Endothelial cell (in vitro differentiated cells): ENCODE data around the gene TVP23C. TPM values are rescaled to one million over a fixed set of nuclear protein-coding genes. Genes with fewer than 3 reads are reported as not detected.

Source experiments
- DNase-seq: peaks from one replicate; pipeline ENCODE4 v3.0.0; 2021; ENCODE audit warnings: low spot score
- H3K27ac Mint-ChIP-seq: one replicate; pipeline ENCODE4 v1.8.0; 2021; ENCODE audit warnings: mixed read lengths, inconsistent platforms; ENCODE audit not compliant: unreplicated experiment
- H3K27me3 Mint-ChIP-seq: one replicate; pipeline ENCODE4 v1.8.0; 2021; ENCODE audit warnings: mild to moderate bottlenecking, moderate library complexity, mixed read lengths, inconsistent platforms; ENCODE audit not compliant: unreplicated experiment
- H3K36me3 Mint-ChIP-seq: one replicate; pipeline ENCODE4 v1.8.0; 2021; ENCODE audit warnings: mild to moderate bottlenecking, low read depth, mixed read lengths, inconsistent platforms; ENCODE audit not compliant: unreplicated experiment
- H3K4me1 Mint-ChIP-seq: one replicate; pipeline ENCODE4 v1.8.0; 2021; ENCODE audit warnings: mild to moderate bottlenecking, mixed read lengths, inconsistent platforms; ENCODE audit not compliant: unreplicated experiment
- H3K4me3 Mint-ChIP-seq: one replicate; pipeline ENCODE4 v1.8.0; 2021; ENCODE audit warnings: mild to moderate bottlenecking, mixed read lengths, inconsistent platforms; ENCODE audit not compliant: unreplicated experiment
- H3K9me3 Mint-ChIP-seq: one replicate; pipeline ENCODE4 v1.8.0; 2021; ENCODE audit warnings: mixed read lengths, inconsistent platforms; ENCODE audit not compliant: unreplicated experiment
- total RNA-seq: library from RNA; stranded (reverse); fragmentation: NEBNext Ultra II Directional; extraction: Animal tissue kit (Norgen Biotek cat#: 25700); gene quantifications from one replicate; pipeline ENCODE4 v1.2.1, GENCODE V29; 2021; ENCODE audit not compliant: unreplicated experiment
- TF ChIP-seq, protein P1 (sequence below): fragments of 200-600 bp; sonication (generic); IDR thresholded peaks from one replicate; pipeline ENCODE4 v1.5.0; 2021; ENCODE audit warnings: antibody characterized with exemption; ENCODE audit not compliant: unreplicated experiment

Gene TVP23C
- total RNA-seq, 1 donor from 2014 or later, result 23.1 TPM

DNA sequence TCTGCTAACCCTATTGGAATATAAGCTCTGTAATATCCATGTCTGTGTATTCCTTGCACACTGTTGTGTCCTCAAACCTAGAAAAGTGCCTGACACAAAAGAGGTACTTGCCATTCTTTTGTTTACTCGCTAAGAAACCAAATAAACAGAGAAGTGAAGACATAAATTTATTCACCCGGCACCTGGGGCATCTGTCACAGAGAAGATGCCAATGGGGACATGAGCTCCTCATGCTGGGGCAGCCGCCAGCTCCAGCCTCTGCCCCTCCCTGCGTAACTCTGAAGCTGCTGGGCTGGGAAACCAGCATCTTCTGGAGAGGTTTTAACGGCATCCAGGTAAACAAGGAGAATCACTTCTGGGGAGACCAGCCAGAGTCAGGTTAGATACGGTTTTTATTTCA, 80.8 kb downstream of the TVP23C start:
- Mint-ChIP-seq H3K27ac (no peak overlapping the region), H3K4me3 (no peak overlapping the region), H3K4me1 (peaks cover 65% of the 10 kb centered on the region), H3K36me3 (peaks cover 5% of the 10 kb centered on the region), H3K9me3 (no peaks in the 10 kb centered on the region), H3K27me3 (peaks cover 4% of the 10 kb centered on the region)
- no peak for DNase-seq
- TF ChIP-seq, protein P1, sequence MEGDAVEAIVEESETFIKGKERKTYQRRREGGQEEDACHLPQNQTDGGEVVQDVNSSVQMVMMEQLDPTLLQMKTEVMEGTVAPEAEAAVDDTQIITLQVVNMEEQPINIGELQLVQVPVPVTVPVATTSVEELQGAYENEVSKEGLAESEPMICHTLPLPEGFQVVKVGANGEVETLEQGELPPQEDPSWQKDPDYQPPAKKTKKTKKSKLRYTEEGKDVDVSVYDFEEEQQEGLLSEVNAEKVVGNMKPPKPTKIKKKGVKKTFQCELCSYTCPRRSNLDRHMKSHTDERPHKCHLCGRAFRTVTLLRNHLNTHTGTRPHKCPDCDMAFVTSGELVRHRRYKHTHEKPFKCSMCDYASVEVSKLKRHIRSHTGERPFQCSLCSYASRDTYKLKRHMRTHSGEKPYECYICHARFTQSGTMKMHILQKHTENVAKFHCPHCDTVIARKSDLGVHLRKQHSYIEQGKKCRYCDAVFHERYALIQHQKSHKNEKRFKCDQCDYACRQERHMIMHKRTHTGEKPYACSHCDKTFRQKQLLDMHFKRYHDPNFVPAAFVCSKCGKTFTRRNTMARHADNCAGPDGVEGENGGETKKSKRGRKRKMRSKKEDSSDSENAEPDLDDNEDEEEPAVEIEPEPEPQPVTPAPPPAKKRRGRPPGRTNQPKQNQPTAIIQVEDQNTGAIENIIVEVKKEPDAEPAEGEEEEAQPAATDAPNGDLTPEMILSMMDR, result no peak

DNA sequence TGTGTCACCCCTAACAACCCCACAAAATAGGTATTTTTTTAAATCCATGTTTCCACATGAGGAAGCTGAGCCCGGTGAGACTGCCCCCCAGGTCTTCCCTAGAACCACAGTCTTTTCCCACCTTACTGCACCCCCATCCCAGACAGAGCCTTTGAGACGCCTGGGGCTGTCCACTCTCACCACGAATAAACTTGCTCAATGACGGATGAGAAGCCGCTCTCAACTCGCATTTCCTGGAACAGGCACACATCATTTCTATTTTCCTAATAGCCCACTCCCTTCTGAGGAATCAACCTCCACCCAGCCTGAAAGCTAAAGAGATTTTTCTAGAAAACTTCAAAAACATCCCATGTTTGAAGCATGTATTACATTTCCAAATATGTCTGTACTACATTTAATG, 81.8 kb downstream of the TVP23C start:
- H3K9me3 Mint-ChIP-seq, result no peaks in the 10 kb centered on the region
- no peak for DNase-seq
- TF ChIP-seq, protein P1, result no peak
- H3K4me3 Mint-ChIP-seq, result no peak overlapping the region
- H3K27ac Mint-ChIP-seq, result peak overlapping the region; percentile 65
- H3K4me1 Mint-ChIP-seq, result peaks cover 69% of the 10 kb centered on the region
- peaks cover 3% of the 10 kb centered on the region for H3K36me3 Mint-ChIP-seq
- peaks cover 4% of the 10 kb centered on the region for H3K27me3 Mint-ChIP-seq

DNA sequence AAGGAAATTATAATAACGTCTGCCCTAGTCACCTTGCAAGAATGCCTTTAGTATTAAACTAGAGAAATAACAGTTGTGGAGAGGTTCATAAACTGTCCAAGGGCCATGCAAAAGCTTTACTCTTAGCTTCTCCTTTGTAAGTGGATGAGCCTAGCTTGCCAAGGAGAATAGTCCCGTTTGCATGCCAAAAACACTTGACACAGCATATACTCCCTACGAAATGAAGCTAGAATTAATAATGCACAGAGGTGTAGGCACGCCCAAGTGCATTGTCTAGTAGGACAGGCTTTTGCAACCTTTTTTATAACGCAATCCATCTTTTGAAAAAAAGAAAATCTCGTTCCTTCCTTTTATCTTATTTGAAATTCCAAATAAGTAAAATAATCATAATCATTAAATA, 83.1 kb downstream of the TVP23C start:
- DNase-seq, result no peak
- Mint-ChIP-seq H3K27me3 (peaks cover 4% of the 10 kb centered on the region), H3K36me3 (peaks cover 3% of the 10 kb centered on the region), H3K9me3 (no peaks in the 10 kb centered on the region), H3K4me3 (no peak overlapping the region), H3K27ac (peak overlapping the region; percentile 92), H3K4me1 (peaks cover 67% of the 10 kb centered on the region)
- TF ChIP-seq, protein P1, result no peak

DNA sequence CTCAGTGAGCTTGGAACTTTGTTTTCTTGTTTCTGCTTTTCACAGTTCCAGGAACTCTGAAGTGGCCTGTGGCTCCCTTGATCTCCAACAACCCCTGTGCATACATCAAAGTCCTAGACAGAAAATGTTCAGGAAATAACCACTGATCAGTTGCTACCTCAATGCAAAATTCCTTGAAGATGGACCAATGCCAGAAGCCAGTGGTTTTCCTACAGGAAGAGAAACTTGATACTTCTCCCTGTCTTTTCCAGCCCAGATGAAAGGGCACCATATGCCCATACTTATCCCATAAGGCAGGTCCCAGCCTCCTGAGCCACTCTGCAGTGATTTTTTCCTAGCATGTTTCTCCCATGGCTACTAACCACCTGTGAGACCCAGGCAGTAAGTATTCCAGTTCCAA, 83.6 kb downstream of the TVP23C start:
- TF ChIP-seq, protein P1, result no peak
- peaks cover 4% of the 10 kb centered on the region for H3K27me3 Mint-ChIP-seq
- no peak for DNase-seq
- H3K4me3 Mint-ChIP-seq, result no peak overlapping the region
- no peaks in the 10 kb centered on the region for H3K9me3 Mint-ChIP-seq
- H3K36me3 Mint-ChIP-seq, result peaks cover 3% of the 10 kb centered on the region
- H3K4me1 Mint-ChIP-seq, result peaks cover 62% of the 10 kb centered on the region
- H3K27ac Mint-ChIP-seq, result peak overlapping the region; percentile 92

DNA sequence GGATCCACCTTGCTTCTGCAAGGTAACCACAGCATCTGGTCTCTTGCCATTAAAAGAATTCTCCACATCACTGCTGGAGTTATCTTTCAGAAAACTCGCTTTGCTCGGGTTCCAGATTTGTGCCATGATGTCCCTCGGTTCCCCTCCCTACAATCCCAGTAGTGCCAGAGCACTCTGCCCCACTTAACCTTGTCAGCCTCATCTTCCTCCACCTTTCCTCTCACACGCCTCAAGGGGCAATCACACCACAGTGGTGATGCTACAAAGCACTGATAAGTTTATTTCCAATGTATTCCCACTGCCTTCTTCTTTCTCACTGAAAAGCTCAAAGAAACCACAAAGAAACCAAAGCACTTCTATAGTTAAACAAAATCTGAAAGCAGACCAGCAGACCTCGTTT, 84.4 kb downstream of the TVP23C start:
- Mint-ChIP-seq H3K4me3 (peak overlapping the region; percentile 21), H3K36me3 (peaks cover 3% of the 10 kb centered on the region), H3K27me3 (no peaks in the 10 kb centered on the region), H3K4me1 (peaks cover 56% of the 10 kb centered on the region), H3K9me3 (no peaks in the 10 kb centered on the region), H3K27ac (peak overlapping the region; percentile 92)
- DNase-seq, result no peak
- TF ChIP-seq, protein P1, result no peak
